HG03039 (cell line): ENCODE data around the gene BCAR3.

Experiments used
- ATAC-seq: cut with Tn5 transposase; IDR thresholded peaks from one replicate; pipeline ENCODE4 v1.9.1; 2021; ENCODE audit warnings: mild to moderate bottlenecking, moderate library complexity; ENCODE audit not compliant: unreplicated experiment

Gene BCAR3

DNA sequence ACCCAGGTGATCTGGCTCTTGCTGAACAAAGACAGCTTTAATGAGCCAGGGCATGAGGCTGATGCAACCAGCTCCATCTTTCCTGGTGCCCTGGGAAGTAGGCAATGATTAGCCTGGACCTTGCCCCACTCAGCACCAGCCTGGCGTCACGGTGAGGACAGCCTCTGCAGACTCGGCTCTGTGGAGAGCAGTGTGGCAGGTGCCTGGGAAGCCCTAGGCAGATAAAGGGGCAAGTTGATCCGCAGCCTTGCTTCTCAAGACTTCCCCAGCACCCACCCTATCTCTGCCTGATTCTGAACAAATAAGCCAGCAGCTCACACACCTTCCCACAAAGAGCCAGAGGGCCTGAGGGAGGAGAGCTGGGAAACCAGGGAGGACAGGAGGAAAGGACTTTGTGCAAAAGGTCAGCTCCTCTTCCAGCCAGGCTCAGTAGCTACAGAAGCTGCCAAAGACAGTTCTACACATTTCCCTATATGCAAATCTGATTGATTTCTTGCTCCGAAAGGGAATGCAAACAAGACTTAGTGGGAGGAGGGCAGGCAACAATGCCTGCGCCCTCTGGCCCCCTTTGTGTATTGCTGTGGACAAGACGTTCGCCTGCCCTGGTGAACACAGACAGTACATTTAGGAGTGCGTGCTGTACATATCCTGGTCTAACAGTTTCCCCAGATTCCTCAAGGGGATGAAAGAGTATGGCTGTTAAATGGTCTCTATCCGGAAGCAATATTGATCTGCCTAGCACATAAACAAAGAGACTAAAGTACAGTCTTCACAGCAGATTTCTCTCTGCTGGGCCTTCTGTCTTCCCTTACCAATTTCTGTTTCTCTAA lies 63.8 kb downstream of the BCAR3 start:
- no peak for ATAC-seq

- no peak for ATAC-seq
These were observed 64.5 kb downstream of the BCAR3 start for GRCh38 chr1:93616996-93617669.

GRCh38 chr1:93616221-93616995 lies 65.2 kb downstream of the BCAR3 start:
- no peak for ATAC-seq

DNA sequence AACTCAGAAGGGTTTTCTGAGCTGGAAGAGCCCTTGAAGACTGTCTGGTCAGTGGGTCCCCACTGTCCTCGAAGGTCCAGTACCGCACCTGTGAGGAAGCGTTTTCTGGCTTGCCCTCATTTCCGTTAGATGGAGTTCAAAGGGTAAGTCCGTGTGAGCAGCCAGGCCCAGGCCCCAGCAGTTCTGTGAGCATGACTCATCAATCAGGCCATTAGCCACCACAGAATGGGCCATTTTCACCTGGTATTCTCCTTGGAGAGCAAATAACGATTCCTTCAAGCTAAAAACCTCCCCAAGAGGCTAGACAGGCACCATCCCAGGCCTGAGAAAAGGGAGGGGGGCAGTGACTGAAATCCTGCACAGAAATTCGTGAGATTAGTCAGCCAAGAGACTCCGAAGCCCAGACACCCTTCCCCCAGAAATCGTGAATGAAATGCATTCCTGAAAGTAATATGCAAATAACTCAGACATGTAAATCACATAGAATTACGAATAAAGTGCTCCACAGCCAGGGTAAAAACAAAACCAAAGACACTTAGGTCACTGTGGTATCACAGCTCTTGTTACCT lies 66.0 kb downstream of the BCAR3 start:
- peak; percentile 64 for ATAC-seq

DNA sequence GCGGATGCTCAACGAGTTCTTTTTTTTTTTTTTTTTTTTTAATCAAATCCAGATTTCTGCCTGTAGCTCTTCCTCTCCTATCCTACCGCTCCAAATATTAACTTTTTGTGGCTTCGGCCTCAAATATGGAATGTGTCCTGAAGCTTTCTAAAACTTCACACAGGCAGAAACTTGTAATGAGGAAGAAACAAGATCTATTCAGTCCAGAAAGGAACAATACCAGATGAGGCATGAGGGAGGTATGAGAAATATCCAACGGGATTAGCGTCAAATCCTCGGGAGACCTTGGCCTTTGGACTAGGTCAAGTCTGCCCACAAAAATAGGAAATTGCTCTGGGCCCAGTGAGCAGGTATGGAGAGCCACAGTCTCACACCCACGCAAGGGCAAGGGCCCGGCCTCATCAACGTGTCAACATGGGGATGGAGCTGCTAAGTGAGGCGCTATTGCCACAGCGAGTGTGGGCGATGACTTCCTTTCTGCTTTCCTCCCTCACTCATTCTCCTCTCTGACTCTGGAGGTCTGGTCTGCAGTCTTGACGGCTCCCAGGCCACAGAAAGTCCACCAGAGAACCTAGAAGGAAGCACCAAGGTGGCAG lies 66.6 kb downstream of the BCAR3 start:
- peak; percentile 43 for ATAC-seq

DNA sequence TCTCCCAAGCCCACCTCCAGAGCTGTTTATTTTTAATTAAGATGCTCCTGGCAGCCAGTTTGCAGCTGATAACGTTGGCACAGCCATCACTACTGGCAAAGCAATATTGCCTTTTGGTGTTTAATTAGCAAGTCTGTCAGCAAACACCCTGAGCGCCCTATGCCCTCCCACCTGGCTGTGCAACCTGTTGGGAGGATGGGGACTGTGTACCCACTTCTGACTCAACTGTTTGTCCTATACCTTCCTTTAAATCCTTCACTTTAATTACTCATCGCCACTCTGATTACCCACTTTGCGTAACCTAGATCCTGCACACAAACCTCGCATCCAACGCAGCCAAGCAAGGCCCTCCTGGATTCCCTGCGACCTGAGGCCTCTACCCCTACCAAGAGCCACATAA lies 67.1 kb downstream of the BCAR3 start:
- no peak for ATAC-seq

- ATAC-seq: no peak
These were observed 67.7 kb downstream of the BCAR3 start for GRCh38 chr1:93613898-93614297.

DNA sequence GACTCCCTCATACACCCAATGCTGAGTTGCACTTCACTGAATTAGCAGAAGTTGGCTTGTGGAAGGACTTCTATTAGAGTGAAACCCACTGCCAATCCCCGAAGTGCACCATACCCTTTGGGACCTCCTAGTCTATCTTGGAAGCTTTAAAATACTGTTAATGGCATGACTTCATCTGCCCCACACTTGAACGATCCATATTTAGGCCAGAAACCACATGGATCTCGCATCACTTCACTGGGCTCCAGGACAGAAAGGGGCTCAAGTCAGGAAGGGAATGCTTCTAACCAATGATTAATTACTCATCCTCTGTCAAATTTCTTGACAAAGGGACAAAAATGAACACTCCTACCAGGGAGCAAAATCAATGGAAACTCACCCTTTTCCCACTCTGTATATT lies 69.1 kb downstream of the BCAR3 start:
- ATAC-seq: no peak

DNA sequence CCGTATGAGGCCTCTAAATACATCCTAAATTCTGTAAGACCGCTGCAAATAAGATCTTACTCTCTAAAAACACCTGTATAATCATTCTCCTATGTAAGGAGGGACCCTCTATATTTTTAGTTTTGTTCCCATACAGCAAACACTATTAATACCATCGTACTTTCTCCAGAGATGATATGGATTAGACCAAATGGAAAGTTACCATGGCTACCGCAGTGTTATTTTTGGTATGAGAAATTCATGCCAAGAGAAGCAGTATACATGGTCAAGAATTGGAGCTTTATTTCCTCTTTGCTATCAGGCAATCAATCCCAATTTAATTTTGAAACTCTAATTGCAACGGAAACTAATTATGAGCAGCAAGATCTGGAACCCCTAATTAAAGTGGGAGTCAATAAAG lies 70.0 kb downstream of the BCAR3 start:
- ATAC-seq: no peak

DNA sequence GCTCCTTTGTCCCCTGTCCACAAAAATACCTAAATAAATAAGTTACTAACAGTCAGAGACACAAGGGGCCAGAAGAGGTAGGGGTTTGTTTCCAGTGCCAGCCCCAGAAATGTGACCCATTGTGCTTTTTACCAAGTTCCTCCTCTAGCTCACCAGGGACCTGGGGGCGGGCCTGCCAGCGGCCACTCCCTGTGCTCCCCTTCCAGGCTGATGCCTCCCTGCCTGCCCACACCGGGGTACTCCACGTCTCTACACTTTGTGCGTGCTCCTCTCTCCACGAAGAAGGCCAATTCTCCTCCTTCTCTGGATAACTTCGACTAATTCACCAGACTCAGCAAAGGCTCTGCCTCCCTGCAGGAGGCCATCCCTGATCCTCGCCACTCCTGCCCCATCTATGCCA lies 72.1 kb downstream of the BCAR3 start:
- ATAC-seq: no peak

GRCh38 chr1:93608187-93609109 lies 73.2 kb downstream of the BCAR3 start:
- ATAC-seq: peak; percentile 10

DNA sequence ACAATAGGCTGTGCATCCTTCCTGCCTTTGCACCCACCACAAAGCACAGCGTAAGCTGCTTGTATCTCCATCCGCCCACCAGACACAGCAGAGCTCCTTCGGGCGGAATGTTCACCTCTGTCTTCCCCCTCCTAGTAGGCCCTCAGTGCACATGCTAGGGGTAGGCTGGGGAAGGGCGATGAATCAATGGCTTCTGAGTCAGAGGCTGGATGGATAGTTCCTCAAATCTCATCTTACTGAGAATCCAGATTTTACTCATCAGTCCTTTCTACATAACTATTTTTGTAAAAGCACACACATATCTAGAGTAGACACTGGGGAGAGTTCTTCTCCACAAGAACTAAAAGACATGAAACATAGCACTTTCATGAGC lies 73.8 kb downstream of the BCAR3 start:
- ATAC-seq: peak; percentile 97

GRCh38 chr1:93605812-93606512 lies 75.7 kb downstream of the BCAR3 start:
- no peak for ATAC-seq

DNA sequence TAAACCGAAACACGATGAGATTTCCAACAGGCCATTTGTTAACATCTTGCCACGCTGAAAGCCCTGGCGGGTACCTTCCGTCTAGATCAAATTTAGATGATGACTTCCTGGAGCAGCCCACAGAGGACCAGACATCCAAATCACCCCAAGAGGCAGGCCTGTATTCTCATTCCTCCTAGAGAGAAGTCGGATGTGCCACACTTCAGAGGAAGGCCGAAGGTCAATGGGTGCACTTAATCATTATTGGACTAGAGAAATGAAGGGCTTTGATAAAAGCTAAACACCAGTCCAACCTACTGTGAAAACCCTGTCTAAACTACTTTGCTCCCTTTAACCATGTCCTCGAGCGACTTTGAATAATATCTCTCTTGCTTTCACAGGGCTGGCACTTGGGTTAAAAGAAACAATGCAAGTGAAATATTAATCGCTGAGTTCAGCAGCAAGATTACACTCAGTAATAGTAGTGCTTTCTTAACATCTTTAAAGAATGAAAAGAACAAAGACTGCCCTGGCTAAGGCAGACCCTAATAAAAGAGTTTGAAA lies 76.5 kb downstream of the BCAR3 start:
- ATAC-seq: no peak

GRCh38 chr1:93604411-93604810 lies 77.2 kb downstream of the BCAR3 start:
- no peak for ATAC-seq

DNA sequence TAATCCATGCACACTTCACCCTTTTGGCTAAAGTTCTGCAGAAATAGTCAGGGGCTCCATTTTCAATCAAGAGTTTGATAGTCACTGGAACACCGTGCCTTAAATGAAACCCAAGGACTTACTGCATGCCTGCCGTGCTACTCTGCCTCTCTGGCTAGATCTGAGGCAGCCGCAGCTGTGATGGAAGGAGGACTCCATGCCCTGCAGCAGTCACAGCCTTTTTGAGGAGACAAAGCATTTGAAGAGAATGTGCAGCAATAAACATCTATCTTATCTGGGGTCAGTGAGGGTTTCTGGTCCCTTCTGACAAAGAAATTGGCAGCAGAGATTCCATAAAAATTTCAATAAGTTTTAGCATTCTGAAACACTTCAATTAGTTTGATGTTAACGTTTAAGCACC lies 78.0 kb downstream of the BCAR3 start:
- no peak for ATAC-seq

DNA sequence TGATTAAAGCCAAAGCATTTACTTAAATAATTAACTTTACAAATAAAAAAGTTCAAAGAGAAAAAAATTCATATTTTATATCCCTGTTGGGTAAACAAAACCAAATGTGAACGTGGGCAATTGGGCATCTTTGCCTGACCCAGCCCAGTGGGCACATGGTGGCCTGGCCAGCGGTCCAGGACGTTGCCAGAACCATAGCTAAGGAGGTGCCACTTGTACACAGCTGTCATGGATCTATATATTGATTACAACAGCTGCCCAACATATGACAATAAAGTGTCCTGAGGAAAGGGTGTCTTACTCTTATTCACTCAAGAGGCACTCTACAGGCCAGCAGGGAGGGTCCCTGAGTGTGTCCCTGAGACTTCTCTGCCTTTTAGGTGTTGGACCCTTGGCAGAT lies 78.5 kb downstream of the BCAR3 start:
- ATAC-seq: no peak

- no peak for ATAC-seq
These were observed 79.5 kb downstream of the BCAR3 start for GRCh38 chr1:93602101-93602500.

GRCh38 chr1:93601686-93602085 lies 80.0 kb downstream of the BCAR3 start:
- no peak for ATAC-seq
